Transverse colon (tissue), 3 donors: Measurements from ENCODE around the gene NCKAP5.

Experiments
- POLR2A ChIP-seq: fragments of 450-650 bp; IDR thresholded peaks from one replicate; pipeline ENCODE4 v1.6.1; 2016; ENCODE audit warnings: antibody characterized with exemption, mild to moderate bottlenecking, moderate library complexity
- TF ChIP-seq, protein P1 (sequence below), 5 experiments: fragments of 200-600 bp in 3 of 5; fragments of 450-650 bp in 2 of 5; sonication (generic) in 3 of 5; IDR thresholded peaks; 1 replicate in 2 of 5; 2 replicates in 3 of 5; pipeline ENCODE4 v1.5.1; 2016 to 2017; ENCODE audit warnings: antibody characterized with exemption in 5 of 5, inconsistent platforms in 3 of 5, mild to moderate bottlenecking in 2 of 5, moderate library complexity in 1 of 5

DNA sequence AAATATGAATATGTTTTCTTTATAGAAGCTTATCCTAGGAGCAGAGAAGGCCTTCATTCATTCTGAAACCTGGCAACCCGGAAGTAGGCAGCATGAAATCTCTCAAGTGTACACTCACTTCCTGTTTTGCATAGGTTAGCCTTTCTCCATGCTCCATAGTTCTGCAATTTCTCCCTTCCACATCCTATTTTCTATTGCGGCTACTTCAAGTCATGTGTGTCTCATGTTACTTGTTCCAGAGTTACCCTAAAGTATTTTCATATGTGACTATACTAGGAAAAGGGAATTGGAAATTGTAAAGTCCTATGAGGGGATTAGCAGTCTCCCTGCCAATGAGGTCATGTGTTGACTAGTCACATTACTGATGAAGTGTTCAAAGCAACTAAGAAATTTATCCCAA lies 320.6 kb downstream of the NCKAP5 start:
- TF ChIP-seq, protein P1, sequence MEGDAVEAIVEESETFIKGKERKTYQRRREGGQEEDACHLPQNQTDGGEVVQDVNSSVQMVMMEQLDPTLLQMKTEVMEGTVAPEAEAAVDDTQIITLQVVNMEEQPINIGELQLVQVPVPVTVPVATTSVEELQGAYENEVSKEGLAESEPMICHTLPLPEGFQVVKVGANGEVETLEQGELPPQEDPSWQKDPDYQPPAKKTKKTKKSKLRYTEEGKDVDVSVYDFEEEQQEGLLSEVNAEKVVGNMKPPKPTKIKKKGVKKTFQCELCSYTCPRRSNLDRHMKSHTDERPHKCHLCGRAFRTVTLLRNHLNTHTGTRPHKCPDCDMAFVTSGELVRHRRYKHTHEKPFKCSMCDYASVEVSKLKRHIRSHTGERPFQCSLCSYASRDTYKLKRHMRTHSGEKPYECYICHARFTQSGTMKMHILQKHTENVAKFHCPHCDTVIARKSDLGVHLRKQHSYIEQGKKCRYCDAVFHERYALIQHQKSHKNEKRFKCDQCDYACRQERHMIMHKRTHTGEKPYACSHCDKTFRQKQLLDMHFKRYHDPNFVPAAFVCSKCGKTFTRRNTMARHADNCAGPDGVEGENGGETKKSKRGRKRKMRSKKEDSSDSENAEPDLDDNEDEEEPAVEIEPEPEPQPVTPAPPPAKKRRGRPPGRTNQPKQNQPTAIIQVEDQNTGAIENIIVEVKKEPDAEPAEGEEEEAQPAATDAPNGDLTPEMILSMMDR (IDR thresholded peaks at IDR 0.05) = no peak
- TF ChIP-seq POLR2A = no peak
